Measurements from ENCODE around the gene FNBP1.

- no peak for TF ChIP-seq EZH2 (IDR thresholded peaks at IDR 0.05)
- no peak for TF ChIP-seq POLR2AphosphoS5 (IDR thresholded peaks at IDR 0.05; ENCODE audit: borderline replicate concordance, low read depth, low read length)
Observed at GRCh38 chr9:129921905-129922304, 121.1 kb downstream of the FNBP1 start.

Measured in SK-N-MC (cell line).